HEK293T (cell line): Measurements from ENCODE around the gene TANC1.

ENCODE experiments used
- CTCF ChIA-PET: fragments of 350-600 bp; formaldehyde crosslinking; extraction: SDS; loops from one replicate; lab custom pipeline; 2021; ENCODE audit warnings: antibody characterized with exemption, inconsistent platforms; lab: Yijun Ruan, JAX
- POLR2A ChIA-PET: fragments of 350-600 bp; formaldehyde crosslinking; extraction: SDS; loops from one replicate; lab custom pipeline; 2020; ENCODE audit warnings: antibody characterized with exemption, inconsistent platforms; lab: Yijun Ruan, JAX
- DNase-seq: peaks from one replicate; pipeline ENCODE4 v3.0.0; 2012; ENCODE audit warnings: mixed read lengths; ENCODE audit errors: extremely low spot score
- ARNT ChIP-seq: fragments of 450-650 bp; IDR thresholded peaks from 2 replicates; pipeline ENCODE4 v1.6.1; 2017; ENCODE audit warnings: mild to moderate bottlenecking
- BHLHE40 ChIP-seq: fragments of 450-650 bp; IDR thresholded peaks from 2 replicates; pipeline ENCODE4 v1.6.1; 2016; ENCODE audit warnings: mild to moderate bottlenecking, moderate library complexity, borderline replicate concordance
- CTBP1 ChIP-seq: fragments of 450-650 bp; IDR thresholded peaks from 2 replicates; pipeline ENCODE4 v1.6.1; 2016; ENCODE audit warnings: borderline replicate concordance
- ELF4 ChIP-seq: fragments of 450-650 bp; IDR thresholded peaks from 2 replicates; pipeline ENCODE4 v1.6.1; 2017; ENCODE audit warnings: antibody characterized with exemption
- FOXA1 ChIP-seq: fragments of 450-650 bp; IDR thresholded peaks from 2 replicates; pipeline ENCODE4 v1.6.1; 2016; ENCODE audit warnings: mild to moderate bottlenecking
- FOXK2 ChIP-seq: fragments of 450-650 bp; IDR thresholded peaks from 2 replicates; pipeline ENCODE4 v1.6.1; 2016; ENCODE audit warnings: mild to moderate bottlenecking
- FOXM1 ChIP-seq: fragments of 450-650 bp; IDR thresholded peaks from 2 replicates; pipeline ENCODE4 v1.6.1; 2017; ENCODE audit warnings: mild to moderate bottlenecking, borderline replicate concordance
- HDGF ChIP-seq: fragments of 450-650 bp; IDR thresholded peaks from 2 replicates; pipeline ENCODE4 v1.6.1; 2017; ENCODE audit warnings: antibody characterized with exemption, borderline replicate concordance
- L3MBTL2 ChIP-seq: fragments of 450-650 bp; conservative IDR thresholded peaks from 2 replicates; pipeline ENCODE4 v1.6.1; 2016; ENCODE audit warnings: mild to moderate bottlenecking
- LEF1 ChIP-seq: fragments of 450-650 bp; IDR thresholded peaks from 2 replicates; pipeline ENCODE4 v1.6.1; 2017; ENCODE audit warnings: mild to moderate bottlenecking, borderline replicate concordance
- NFRKB ChIP-seq: fragments of 450-650 bp; IDR thresholded peaks from 2 replicates; pipeline ENCODE4 v1.6.1; 2016; ENCODE audit warnings: mild to moderate bottlenecking, moderate library complexity
- PKNOX1 ChIP-seq: fragments of 450-650 bp; IDR thresholded peaks from 2 replicates; pipeline ENCODE4 v1.6.1; 2016
- SP1 ChIP-seq: fragments of 450-650 bp; IDR thresholded peaks from 2 replicates; pipeline ENCODE4 v1.6.1; 2017
- SUZ12 ChIP-seq: fragments of 450-650 bp; IDR thresholded peaks from 2 replicates; pipeline ENCODE4 v1.6.1; 2016; ENCODE audit warnings: mild to moderate bottlenecking
- TARDBP ChIP-seq: fragments of 450-650 bp; IDR thresholded peaks from 2 replicates; pipeline ENCODE4 v1.6.1; 2016
- ZNF384 ChIP-seq: fragments of 450-650 bp; IDR thresholded peaks from 2 replicates; pipeline ENCODE4 v1.6.1; 2016

The TANC1 gene

GRCh38 chr2:158953926-158954763 lies 14.3 kb upstream of the TANC1 start:
- DNase-seq = peak; percentile 71
- ChIA-PET CTCF (interaction anchor here (0.6 to 1.3 kb wide), 4 partner anchors 56 to 561 kb away, joined by 3 to 4 read pairs (median 3); no protein-coding TSS in a partner anchor), POLR2A (interaction anchor here (0.6 to 2.0 kb wide), 5 partner anchors 11 to 53 kb away, joined by 3 to 8 read pairs (median 5); partner anchors contain the start of gene TANC1)
- peak; percentile 98 for TF ChIP-seq PKNOX1
- TF ChIP-seq ELF4 = no peak

- TF ChIP-seq NFRKB (no peak), CTBP1 (no peak), ELF4 (no peak), HDGF (no peak), LEF1 (no peak), FOXK2 (no peak), PKNOX1 (no peak), ZNF384 (no peak), FOXM1 (no peak), ARNT (no peak), SP1 (no peak), L3MBTL2 (no peak), TARDBP (no peak), FOXA1 (no peak), BHLHE40 (no peak), SUZ12 (no peak)
- ChIA-PET POLR2A (no interaction called here), CTCF (interaction anchor here (1.1 kb wide), 1 partner anchor 11 kb away, joined by 5 read pairs; no protein-coding TSS in a partner anchor)
- no peak for DNase-seq
Observed at GRCh38 chr2:158955842-158956365, 12.5 kb upstream of the TANC1 start.

- DNase-seq = no peak
- ChIA-PET POLR2A (interaction anchor here (0.7 kb wide), 1 partner anchor 9 kb away, joined by 5 read pairs; no protein-coding TSS in a partner anchor), CTCF (no interaction called here)
- TF ChIP-seq PKNOX1 (peak; percentile 91), LEF1 (no peak)
Observed at GRCh38 chr2:158958365-158958764, 10.1 kb upstream of the TANC1 start.

- TF ChIP-seq TARDBP (no peak), FOXK2 (no peak), ZNF384 (no peak), CTBP1 (no peak), HDGF (no peak), SUZ12 (no peak), LEF1 (no peak), FOXM1 (no peak)
- POLR2A ChIA-PET = no interaction called here
- CTCF ChIA-PET = no interaction called here
- DNase-seq = no peak
Observed at GRCh38 chr2:158960193-158960592, 8.2 kb upstream of the TANC1 start.

- TF ChIP-seq L3MBTL2 = no peak
- TF ChIP-seq FOXA1 = no peak
- TF ChIP-seq SP1 = no peak
- TF ChIP-seq FOXM1 = no peak
- TF ChIP-seq TARDBP = no peak
- TF ChIP-seq SUZ12 = no peak
- no peak for TF ChIP-seq HDGF
- no peak for TF ChIP-seq PKNOX1
- TF ChIP-seq ZNF384 = no peak
- TF ChIP-seq ARNT = no peak
- no peak for TF ChIP-seq FOXK2
- TF ChIP-seq ELF4 = no peak
- no peak for TF ChIP-seq CTBP1
- no peak for TF ChIP-seq LEF1
- no peak for TF ChIP-seq NFRKB
- no peak for TF ChIP-seq BHLHE40
- ChIA-PET POLR2A (no interaction called here), CTCF (no interaction called here)
- no peak for DNase-seq
Observed at GRCh38 chr2:158962074-158962473, 6.4 kb upstream of the TANC1 start.

- POLR2A ChIA-PET = no interaction called here
Observed at GRCh38 chr2:158963071-158963470, 5.4 kb upstream of the TANC1 start.

More at GRCh38 chr2:158963071-158963470, 5.4 kb upstream of the TANC1 start:
- DNase-seq = no peak
- CTCF ChIA-PET = interaction anchor here (0.6 kb wide), 1 partner anchor 15 kb away, joined by 3 read pairs; no protein-coding TSS in a partner anchor
- TF ChIP-seq PKNOX1 (no peak), L3MBTL2 (no peak), ARNT (no peak), SUZ12 (no peak), ELF4 (no peak), BHLHE40 (no peak), TARDBP (no peak), ZNF384 (no peak), HDGF (no peak), FOXM1 (no peak), FOXA1 (no peak), SP1 (no peak), LEF1 (no peak), CTBP1 (no peak), FOXK2 (no peak)
